Heart left ventricle (tissue), 13 donors: ENCODE measurements around the gene RPL5.

Source experiments
- CTCF ChIP-seq, 12 donors: fragments of 200-600 bp; sonication (generic) in 4 of 12; IDR thresholded peaks; one replicate each; pipeline versions ENCODE4 v1.5.0 to v1.8.0; 2018 to 2022; ENCODE audit warnings: antibody characterized with exemption in 12 of 12, mild to moderate bottlenecking in 5 of 12
- POLR2A ChIP-seq, 2 donors: fragments of 450-650 bp; IDR thresholded peaks; one replicate each; pipeline ENCODE4 v1.6.1; 2017; ENCODE audit warnings: antibody characterized with exemption in 2 of 2, mild to moderate bottlenecking in 2 of 2, moderate library complexity in 2 of 2
- donor health status: ischemic (EF 13 %, LVEDD 7.1; RV severe dilation, severe dysfunction).
- donor health status: DM: no; HTN: yes; CAD: no.
- donor health status: DM: no; HTN: no; CAD: no.
- donor health status: ischemic (EF 25% LVEDD 6.9; RV normal size, moderate dysfunction).
- donor health status: ischemic (EF 25% LVEDD 5.7; RV mildly dilated, moderate dysfunction).
- donor health status: ischemic (EF 35%, LVEDD 5.7; RV mildly dilated, moderate dysfunction).
- donor health status: nonischemic (EF 11% LVEDD 7.7; RV severe dilation, severe dysfunction).
- donor health status: DM: yes; HTN: yes; CAD: no.
- donor health status: PGD.
- donor health status: ischemic (EF 29% LVEDD 5.4; RV normal size, mild dysfunction).
- donor health status: nonischemic (EF 23%, LVEDD 6.1; RV moderate dilation, normal function).

GRCh38 chr1:92854101-92854785 is 22.4 kb downstream of the RPL5 start:
- TF ChIP-seq CTCF (IDR thresholded peaks at IDR 0.05) = no peak
- TF ChIP-seq POLR2A (IDR thresholded peaks at IDR 0.05) = no peak
